Activated naive CD4-positive, alpha-beta T cell treated with anti-CD3 and anti-CD28 coated beads, Interleukin-2, amount 10 ng/mL, durations not matched to agents 5 hours and 36 hours (primary cell): Measurements from ENCODE around the gene POLD1. TPM values are rescaled to one million over a fixed set of nuclear protein-coding genes. Genes with fewer than 3 reads are reported as not detected.

ENCODE experiments used
- total RNA-seq, 2 experiments: library from RNA; stranded (reverse); gene quantifications; one replicate each; pipeline ENCODE4 v1.2.3, GENCODE V29; 2021

The POLD1 gene
- 100 to 1,000 TPM; 108 to 116 TPM for total RNA-seq

DNA sequence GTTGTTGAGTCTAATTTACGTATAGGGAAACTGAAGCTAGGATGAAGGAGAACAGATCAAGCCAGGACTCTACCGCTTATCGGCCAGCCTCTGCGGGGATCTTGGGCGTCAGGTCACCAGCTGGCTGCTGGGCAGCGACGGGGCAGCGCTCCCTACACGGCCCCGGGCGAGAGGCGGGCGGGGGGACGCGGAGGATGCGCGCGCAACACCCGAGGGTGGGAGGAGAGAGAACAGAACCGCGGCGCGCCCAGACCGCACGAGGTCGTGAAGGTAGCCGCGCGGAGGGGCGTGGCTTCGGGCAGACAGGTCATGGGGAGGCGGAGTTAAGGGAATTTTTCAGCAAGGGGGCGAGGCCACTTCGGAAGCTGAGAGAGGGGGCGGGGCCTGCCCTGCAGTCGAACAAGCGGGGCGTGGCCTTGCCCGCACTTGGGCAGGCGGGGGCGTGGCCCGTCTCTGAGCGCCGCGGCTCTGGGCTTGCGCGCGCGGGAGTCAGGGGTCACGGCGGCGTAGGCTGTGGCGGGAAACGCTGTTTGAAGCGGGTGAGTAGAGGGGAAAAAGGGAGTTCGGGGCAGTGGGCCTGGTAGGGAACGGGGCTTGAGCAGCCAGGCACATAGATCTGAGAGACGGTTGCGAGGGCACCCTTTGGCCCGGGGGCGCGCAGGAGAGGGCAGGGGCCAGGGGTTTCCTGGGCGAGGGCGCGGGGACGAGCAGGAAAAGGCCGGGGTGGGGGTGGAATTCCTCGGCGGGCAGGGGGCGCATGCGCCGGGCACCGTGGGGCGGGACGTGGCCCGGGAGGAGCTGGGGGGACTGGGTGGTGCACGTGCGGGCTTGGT is at the start of gene POLD1:
Gene POLD1 (plus strand): TSS at position 496 of the 833 bp plus-strand sequence. CDS start 14,505 bp downstream, outside the sequence.

DNA sequence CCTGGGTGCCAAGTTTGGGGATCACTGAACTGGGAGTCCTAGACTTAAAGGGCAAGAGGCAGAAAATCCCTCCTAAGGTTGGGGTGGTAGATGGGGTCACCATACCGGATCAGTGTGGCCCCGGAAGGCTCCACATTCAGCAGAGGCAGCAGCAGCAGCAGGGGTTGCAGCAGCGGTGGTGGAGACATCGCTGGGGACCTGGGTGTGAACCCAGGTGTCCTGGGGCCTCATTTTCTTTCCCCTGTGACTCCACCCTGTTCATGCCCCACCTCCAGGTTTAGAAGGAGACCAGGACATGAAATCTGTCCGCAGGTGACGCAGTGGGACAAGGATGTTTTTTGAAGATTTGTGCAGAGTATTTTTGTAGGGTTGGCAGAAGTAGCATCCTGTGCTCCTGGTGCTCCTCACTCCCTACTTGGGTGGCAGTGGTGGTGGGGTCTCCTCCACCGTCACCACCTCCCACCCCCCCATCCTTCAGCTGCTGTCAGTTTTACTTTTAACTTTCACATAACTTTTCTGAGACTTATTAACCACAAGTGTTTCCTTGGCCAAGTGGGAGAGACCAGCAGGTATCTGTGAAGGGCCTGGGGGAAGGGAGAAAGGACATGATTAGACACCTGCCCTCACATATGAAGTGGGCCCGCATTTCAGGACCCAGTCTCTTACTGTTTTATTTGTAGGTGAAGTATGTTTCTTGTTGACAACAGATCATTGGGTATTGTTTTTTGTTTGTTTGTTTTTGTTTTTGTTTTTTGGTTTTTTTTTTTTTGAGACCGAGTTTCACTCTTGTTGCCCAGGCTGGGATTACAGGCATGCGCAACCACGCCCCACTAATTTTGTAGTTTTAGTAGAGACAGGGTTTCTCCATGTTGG is 18.5 kb upstream of the POLD1 start, which contains the start of gene NAPSA:
Gene NAPSA (minus strand): TSS at position 206 of the 873 bp plus-strand sequence. CDS start 18 bp downstream, at position 188.

DNA sequence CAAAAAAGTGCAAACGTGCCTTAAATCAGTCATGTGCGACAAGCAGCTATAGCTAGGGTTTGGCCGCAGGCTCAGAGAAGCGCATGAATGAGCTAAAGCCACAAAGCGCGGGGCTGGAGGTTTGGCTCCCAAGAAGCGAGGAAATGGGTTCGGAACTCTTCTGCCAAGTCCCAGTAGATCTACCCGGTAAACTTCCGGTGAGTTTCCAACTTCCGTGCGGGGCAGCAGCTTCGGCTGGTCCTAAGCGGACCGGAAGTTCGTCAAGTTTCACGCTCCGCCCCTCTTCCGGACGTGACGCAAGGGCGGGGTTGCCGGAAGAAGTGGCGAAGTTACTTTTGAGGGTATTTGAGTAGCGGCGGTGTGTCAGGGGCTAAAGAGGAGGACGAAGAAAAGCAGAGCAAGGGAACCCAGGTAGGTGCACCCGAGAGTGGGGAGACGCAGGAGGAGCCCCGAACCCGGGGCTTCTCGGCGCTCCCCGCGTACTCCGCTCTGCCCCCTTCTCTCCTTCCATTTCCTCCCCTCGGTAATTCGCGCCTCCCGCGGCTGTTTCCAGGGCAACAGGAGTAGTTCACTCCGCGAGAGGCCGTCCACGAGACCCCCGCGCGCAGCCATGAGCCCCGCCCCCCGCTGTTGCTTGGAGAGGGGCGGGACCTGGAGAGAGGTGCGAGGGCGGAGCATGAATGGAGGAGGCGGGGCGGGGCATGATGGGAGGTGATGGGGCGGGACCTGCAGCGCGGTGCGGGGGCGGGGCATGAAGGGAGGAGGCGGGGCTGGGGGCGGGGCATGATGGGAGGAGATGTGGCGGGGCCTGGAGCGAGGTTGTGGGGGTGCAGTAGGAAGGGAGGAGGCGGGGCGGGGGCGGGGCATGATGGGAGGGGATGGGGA is 7.7 kb upstream of the POLD1 start, which contains the start of gene NR1H2:
Gene NR1H2 (plus strand): TSS at position 292 of the 885 bp plus-strand sequence. CDS start 1,149 bp downstream, outside the sequence.

DNA sequence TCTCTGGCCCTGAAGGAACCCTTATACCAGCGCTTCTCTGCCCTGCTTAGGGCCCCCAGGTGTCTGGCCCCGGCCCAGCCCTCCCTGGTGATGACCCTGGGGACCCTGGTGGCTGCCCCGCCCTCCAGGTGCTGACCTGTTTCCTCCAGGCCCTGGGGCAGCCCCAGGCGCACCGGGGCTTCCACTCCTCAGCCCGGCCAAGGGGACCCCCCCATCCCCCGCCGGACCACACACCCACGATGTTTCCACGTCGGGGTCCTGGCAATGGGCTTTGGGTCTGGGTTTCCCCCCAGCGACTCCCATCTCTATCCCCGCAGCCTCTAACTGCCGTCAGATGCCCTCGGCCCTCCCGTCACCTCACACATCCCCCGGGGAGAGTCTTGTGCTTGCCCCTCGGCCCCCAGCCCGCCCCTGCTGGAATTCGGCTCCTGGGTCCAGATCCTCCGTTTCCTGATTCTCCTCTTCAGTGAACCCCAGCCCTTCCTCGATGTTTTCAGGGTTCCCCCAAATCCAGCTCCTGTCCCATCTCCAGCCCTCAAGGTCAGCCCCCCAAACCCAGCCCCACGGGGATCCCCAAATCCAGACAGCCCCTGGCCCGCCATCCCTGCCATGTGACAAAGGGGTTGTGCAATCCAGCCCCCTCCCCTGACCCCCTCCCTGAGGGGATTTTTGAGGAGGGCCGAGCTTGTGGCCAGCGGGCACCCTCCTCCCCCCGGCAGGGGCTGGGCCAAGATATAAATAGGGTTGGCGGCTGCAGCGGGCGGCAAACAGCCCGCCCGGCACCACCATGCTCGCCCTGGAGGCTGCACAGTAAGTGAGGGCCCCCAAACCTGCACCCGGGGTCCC is 34.3 kb downstream of the POLD1 start, which contains the start of gene SPIB:
Gene SPIB (plus strand): TSS at position 763 of the 846 bp plus-strand sequence. CDS start 25 bp downstream, at position 788.

DNA sequence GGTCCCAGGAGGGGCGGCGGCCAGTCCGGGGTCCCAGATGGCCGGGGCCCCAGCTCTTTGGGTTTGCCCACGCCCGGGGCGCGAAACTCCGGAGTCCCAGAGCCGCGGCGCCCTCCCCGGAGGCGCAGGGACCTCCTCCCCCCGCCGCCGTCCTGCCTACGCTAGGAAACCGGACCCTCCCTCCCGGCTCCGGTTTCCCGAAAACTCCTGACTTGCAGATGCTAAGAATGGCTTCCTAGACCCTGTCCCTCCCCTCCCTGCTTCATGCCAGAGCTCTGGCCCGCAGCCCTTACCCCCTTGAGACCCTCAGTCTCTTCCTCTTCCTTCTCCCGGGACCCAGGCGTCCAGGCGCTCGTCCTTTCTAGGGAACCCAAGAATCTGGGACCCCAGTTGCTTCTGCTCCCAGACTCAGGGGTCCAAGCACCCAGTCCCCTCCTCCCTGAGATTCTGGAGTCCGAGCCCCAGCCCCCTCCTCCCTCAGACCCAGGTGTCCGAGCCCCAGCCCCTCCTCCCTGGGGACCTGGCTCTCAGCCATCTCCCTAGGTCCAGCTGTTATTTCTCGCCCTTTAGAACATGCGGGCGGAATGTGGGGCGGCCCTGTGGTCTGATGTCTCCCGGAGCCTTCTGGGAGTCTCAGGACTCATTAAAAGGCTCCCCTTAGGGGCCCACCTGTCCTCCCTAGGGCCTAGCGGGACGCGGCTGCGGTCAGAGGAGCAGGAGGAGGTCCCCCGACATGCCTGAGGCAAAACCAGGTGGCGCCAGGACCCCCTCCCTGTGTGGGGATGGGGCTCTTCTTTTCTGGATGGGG is 48.3 kb downstream of the POLD1 start, which contains the start of gene MYBPC2:
Gene MYBPC2 (plus strand): TSS at position 672 of the 808 bp plus-strand sequence. CDS start 62 bp downstream, at position 734.

Other genes with a start within 250 kb of the POLD1 start
- gene IZUMO2, start 221.1 kb upstream of the POLD1 start, total RNA-seq: not detected
- not detected for gene MYH14, start 180.7 kb upstream of the POLD1 start, total RNA-seq
- gene KCNC3, start 55.0 kb upstream of the POLD1 start, total RNA-seq: 1 to 10 TPM; 4.3 to 4.9 TPM
- gene NAPSA, start 18.7 kb upstream of the POLD1 start, total RNA-seq: 1 to 10 TPM; 3.0 to 4.5 TPM
- 10 to 100 TPM; 68.9 to 73.9 TPM for gene NR1H2, start 7.9 kb upstream of the POLD1 start, total RNA-seq
- under 1 TPM; 0.53 to 0.73 TPM for gene SPIB, start 34.6 kb downstream of the POLD1 start, total RNA-seq
- under 1 TPM; 0.12 to 0.66 TPM for gene MYBPC2, start 48.5 kb downstream of the POLD1 start, total RNA-seq
- gene EMC10, start 92.2 kb downstream of the POLD1 start, total RNA-seq: 10 to 100 TPM; 65.7 to 66.9 TPM
- under 1 TPM in 1 of 2 experiments, not detected in 1; 0.15 TPM for gene GARIN5A, start 92.5 kb downstream of the POLD1 start, total RNA-seq
- 10 to 100 TPM; 39.2 to 42.9 TPM for gene JOSD2, start 126.8 kb downstream of the POLD1 start, total RNA-seq
- gene ASPDH, start 129.6 kb downstream of the POLD1 start, total RNA-seq: not detected
- gene LRRC4B, start 184.1 kb downstream of the POLD1 start, total RNA-seq: not detected